Activated CD8-positive, alpha-beta T cell treated with anti-CD3 and anti-CD28 coated beads, Interleukin-2, amount 10 ng/mL, durations not matched to agents 7 days and 5 days (primary cell): ENCODE data around the gene ERVFRD-1. TPM values are rescaled to one million over a fixed set of nuclear protein-coding genes. Genes with fewer than 3 reads are reported as not detected.

Experiments
- ATAC-seq: fragments of 150-1000 bp; cut with Tn5 transposase; one replicate; pipeline ENCODE4 v1.10.0; 2021; ENCODE audit warnings: moderate library complexity
- CTCF ChIA-PET: fragments of 350-600 bp; sonication (Branson Sonifier 250); formaldehyde crosslinking; loops from one replicate; lab custom pipeline; 2021; ENCODE audit warnings: antibody characterized with exemption; lab: Charles Lee
- POLR2A ChIA-PET: fragments of 350-600 bp; sonication (Branson Sonifier 250); formaldehyde crosslinking; loops from one replicate; lab custom pipeline; 2021; ENCODE audit warnings: antibody characterized with exemption; lab: Charles Lee
- DNase-seq: peaks from one replicate; pipeline ENCODE4 v3.0.0-alpha.2; 2020
- H3K27ac Mint-ChIP-seq: one replicate; pipeline ENCODE4 v1.8.0; 2021; ENCODE audit warnings: mild to moderate bottlenecking, mixed read lengths
- H3K27me3 Mint-ChIP-seq: one replicate; pipeline ENCODE4 v1.8.0; 2021; ENCODE audit warnings: low read depth, mixed read lengths
- H3K36me3 Mint-ChIP-seq: one replicate; pipeline ENCODE4 v1.8.0; 2021; ENCODE audit warnings: low read depth, mixed read lengths
- H3K4me1 Mint-ChIP-seq: one replicate; pipeline ENCODE4 v1.8.0; 2021; ENCODE audit warnings: low read depth, mixed read lengths
- H3K4me3 Mint-ChIP-seq: one replicate; pipeline ENCODE4 v1.8.0; 2021; ENCODE audit warnings: mild to moderate bottlenecking, mixed read lengths
- H3K9me3 Mint-ChIP-seq: one replicate; pipeline ENCODE4 v1.8.0; 2022; ENCODE audit warnings: mixed read lengths; ENCODE audit not compliant: insufficient read depth
- total RNA-seq, 2 experiments: library from RNA; stranded (reverse); gene quantifications; one replicate each; pipeline ENCODE4 v1.2.3, GENCODE V29; 2021

Gene ERVFRD-1
- total RNA-seq, 2 experiments from 2014 or later = not detected

DNA sequence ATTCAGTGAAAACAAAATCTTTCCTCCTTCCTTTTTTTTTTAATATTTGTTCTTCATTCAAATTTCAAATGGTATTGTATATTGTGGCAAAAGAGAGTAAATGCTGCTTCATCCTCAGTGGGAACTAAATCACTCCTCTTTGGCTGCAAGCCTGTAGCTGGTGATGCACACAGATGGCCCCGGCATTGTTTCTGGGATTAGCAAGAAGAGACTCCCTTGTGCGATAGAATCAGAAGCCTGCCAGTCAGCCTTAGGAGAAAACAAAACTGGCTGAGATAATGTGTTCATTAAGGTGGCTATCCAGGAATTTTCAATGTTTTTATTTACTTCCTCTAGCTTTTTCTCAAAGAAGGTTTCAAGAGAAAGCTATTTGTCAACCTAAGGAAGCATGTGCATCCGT lies 46.7 kb downstream of the ERVFRD-1 start:
- Mint-ChIP-seq H3K27me3 (peaks cover 11% of the 10 kb centered on the region), H3K36me3 (no peaks in the 10 kb centered on the region), H3K4me1 (no peaks in the 10 kb centered on the region), H3K9me3 (no peaks in the 10 kb centered on the region), H3K27ac (no peak overlapping the region), H3K4me3 (no peak overlapping the region)
- ChIA-PET POLR2A (no interaction called here), CTCF (interaction anchor here (1.1 to 1.9 kb wide), 4 partner anchors 10 to 110 kb away, joined by 3 to 7 read pairs (median 4); no protein-coding TSS in a partner anchor)
- ATAC-seq (no peak), DNase-seq (no peak)

DNA sequence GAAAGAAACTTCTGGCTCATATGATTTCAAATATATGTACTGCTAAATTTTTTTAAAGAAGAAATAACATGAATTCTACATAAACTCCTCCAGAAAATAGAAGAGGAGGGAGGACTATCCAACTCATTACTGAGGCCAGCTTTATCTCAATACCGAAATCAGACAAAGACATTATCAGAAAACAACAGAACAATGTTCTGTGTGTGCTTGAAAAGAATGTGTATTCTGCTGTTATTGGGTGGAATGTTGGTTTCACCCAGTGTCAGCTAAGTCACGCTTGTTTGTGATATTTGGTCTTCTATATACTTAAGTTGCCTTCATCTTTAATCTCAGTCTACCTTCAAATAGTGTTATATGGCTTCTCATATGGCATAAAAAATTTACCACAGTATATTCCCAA lies 48.8 kb downstream of the ERVFRD-1 start:
- Mint-ChIP-seq H3K36me3 (no peaks in the 10 kb centered on the region), H3K27me3 (peaks cover 6% of the 10 kb centered on the region), H3K9me3 (no peaks in the 10 kb centered on the region), H3K27ac (no peak overlapping the region), H3K4me3 (no peak overlapping the region), H3K4me1 (no peaks in the 10 kb centered on the region)
- ATAC-seq = no peak
- ChIA-PET POLR2A (no interaction called here), CTCF (no interaction called here)
- DNase-seq = no peak

DNA sequence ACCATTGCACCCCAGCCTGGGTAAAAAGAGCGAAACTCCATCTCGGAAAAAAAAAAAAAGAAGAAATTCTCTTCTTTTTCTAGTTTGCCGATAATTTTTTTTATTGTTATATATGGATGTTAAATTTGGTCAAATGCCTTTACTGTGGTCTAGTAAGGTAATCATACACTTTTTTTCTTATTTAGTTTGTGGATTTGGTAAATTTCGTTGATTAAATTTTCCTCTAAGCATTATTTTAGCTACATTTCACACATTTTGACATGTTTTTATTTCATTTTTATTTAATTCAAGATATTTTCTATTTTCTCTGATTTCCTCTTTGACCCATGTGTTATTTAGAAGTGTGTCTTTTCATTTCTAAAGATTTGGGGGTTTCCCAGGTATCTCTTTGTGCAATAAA lies 49.4 kb downstream of the ERVFRD-1 start:
- ATAC-seq = no peak
- Mint-ChIP-seq H3K27me3 (peaks cover 4% of the 10 kb centered on the region), H3K4me3 (no peak overlapping the region)

DNA sequence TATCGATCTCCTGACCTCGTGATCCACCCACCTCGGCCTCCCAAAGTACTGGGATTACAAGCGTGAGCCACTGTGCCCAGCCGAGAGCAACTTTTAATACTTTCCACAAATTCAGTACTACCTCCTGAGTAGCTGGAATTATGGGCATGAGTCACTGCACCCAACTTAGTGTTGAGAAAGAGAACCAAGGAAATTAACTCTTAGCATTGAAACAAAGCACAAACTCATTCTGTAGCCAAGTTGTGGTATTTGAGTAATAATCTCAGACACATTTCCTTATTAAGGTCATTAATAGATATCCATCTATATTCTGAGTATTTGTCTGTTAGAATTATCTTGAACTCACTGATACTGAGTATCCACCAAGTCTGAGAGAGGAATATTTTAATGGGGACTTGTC lies 53.1 kb downstream of the ERVFRD-1 start:
- Mint-ChIP-seq H3K4me3 (no peak overlapping the region), H3K4me1 (no peaks in the 10 kb centered on the region), H3K36me3 (no peaks in the 10 kb centered on the region), H3K9me3 (no peaks in the 10 kb centered on the region), H3K27me3 (peaks cover 8% of the 10 kb centered on the region), H3K27ac (no peak overlapping the region)
- CTCF ChIA-PET = interaction anchor here (0.6 kb wide), 1 partner anchor 441 kb away, joined by 3 read pairs; no protein-coding TSS in a partner anchor
- no peak for DNase-seq
- POLR2A ChIA-PET = no interaction called here
- ATAC-seq = no peak

More for the DNA sequence above, 49.4 kb downstream of the ERVFRD-1 start:
- CTCF ChIA-PET = no interaction called here
- Mint-ChIP-seq H3K4me1 (no peaks in the 10 kb centered on the region), H3K27ac (no peak overlapping the region), H3K36me3 (no peaks in the 10 kb centered on the region), H3K9me3 (no peaks in the 10 kb centered on the region)
- DNase-seq = no peak
- POLR2A ChIA-PET = no interaction called here

DNA sequence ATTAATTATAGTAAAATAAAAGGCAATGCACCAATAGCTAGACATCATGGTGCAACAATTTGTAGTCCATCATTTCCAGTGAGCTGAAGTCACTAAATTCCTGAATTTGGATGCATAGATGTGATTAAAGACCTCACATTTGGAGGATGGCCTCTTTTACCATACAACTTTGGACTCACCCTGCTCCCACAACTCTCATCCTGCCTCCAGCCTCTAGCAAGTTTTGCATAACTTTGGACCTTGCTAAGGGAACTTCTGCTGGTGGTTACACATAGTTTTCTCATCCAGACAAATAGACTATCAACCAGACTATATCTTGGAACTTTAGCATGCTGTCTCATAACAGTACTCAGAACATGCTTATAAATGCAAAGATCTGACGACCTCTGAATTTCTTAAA lies 54.7 kb downstream of the ERVFRD-1 start:
- Mint-ChIP-seq H3K9me3 (no peaks in the 10 kb centered on the region), H3K27ac (no peak overlapping the region), H3K36me3 (no peaks in the 10 kb centered on the region), H3K27me3 (peaks cover 10% of the 10 kb centered on the region), H3K4me3 (no peak overlapping the region), H3K4me1 (no peaks in the 10 kb centered on the region)
- no peak for DNase-seq
- ChIA-PET POLR2A (no interaction called here), CTCF (interaction anchor here (1.1 to 2.0 kb wide), 2 partner anchors 12 to 439 kb away, joined by 3 to 9 read pairs; no protein-coding TSS in a partner anchor)
- ATAC-seq = no peak

DNA sequence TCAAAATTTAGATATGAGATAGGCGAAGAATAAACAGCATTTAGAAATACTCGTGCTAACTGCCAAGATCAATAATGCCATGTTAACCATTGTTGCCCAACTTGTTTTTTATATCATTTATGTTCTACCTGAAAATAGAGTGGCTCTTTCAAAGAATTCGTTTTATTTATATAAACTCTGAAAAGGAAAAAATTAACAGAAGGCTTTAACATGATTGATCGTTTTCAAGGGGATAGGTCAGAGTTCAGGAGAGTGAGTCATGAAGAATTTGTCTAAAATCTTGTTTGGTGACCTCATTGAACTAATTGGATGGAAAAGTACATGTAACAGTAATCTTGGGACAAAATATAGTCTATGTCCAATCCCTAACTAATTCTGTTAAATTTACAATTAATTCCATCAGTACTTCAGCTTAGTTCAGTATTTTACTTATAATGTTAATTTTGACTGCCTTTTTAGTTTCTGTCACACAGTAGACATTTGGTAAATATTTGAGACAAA lies 56.3 kb downstream of the ERVFRD-1 start:
- Mint-ChIP-seq H3K27me3 (peaks cover 19% of the 10 kb centered on the region), H3K4me3 (no peak overlapping the region), H3K9me3 (no peaks in the 10 kb centered on the region), H3K4me1 (no peaks in the 10 kb centered on the region), H3K36me3 (no peaks in the 10 kb centered on the region), H3K27ac (no peak overlapping the region)
- ChIA-PET POLR2A (no interaction called here), CTCF (interaction anchor here (1.2 to 1.8 kb wide), 2 partner anchors 14 to 101 kb away, joined by 4 to 8 read pairs; no protein-coding TSS in a partner anchor)
- DNase-seq = no peak
- ATAC-seq = no peak

DNA sequence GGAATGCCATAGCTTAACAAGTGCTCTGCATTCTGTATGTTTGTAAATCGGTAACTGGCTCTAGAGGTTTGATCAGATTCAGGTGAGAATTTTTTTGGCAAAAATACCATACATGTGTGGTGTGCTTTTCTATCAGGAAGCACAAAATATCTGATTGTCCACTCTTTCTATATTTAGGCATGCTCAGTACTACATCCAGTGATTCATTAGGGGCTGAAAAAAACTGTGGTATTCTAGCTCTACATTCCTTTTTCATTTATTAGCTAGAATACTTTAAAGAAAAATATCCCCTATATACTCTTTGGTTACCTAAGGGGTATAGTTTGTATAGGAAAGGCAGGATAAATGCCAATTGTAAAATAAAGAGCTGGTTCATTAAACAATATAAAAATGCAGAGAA lies 56.8 kb downstream of the ERVFRD-1 start:
- H3K27ac Mint-ChIP-seq = no peak overlapping the region
- POLR2A ChIA-PET = no interaction called here
- H3K9me3 Mint-ChIP-seq = no peaks in the 10 kb centered on the region
- peaks cover 20% of the 10 kb centered on the region for H3K27me3 Mint-ChIP-seq
- H3K36me3 Mint-ChIP-seq = no peaks in the 10 kb centered on the region
- DNase-seq = no peak
- H3K4me1 Mint-ChIP-seq = no peaks in the 10 kb centered on the region
- no peak for ATAC-seq
- CTCF ChIA-PET = interaction anchor here (1.2 to 1.8 kb wide), 2 partner anchors 15 to 100 kb away, joined by 4 to 8 read pairs; no protein-coding TSS in a partner anchor
- H3K4me3 Mint-ChIP-seq = no peak overlapping the region

DNA sequence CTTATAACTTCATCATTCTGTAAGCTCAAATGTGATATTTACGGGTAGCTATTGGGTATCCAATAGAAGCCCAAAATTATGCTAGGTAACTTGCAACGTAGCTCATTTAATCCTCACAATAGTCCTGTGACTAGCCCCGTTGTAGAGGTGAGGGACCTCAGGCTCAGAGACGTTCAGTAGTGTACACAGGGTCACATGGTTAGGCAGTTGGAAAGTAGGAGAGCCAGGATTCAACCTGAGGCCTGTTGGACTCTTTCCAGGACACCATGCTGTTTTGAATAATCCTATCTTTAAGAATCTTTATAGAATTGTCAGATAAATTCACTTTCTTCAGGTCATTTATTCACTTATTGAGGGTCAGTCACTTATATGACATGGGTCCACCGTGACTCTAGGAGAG lies 58.2 kb downstream of the ERVFRD-1 start:
- CTCF ChIA-PET = no interaction called here
- H3K27ac Mint-ChIP-seq = no peak overlapping the region
- POLR2A ChIA-PET = no interaction called here
- no peaks in the 10 kb centered on the region for H3K36me3 Mint-ChIP-seq
- H3K4me1 Mint-ChIP-seq = no peaks in the 10 kb centered on the region
- no peak overlapping the region for H3K4me3 Mint-ChIP-seq
- DNase-seq (no peak), ATAC-seq (no peak)
- peaks cover 31% of the 10 kb centered on the region for H3K27me3 Mint-ChIP-seq
- H3K9me3 Mint-ChIP-seq = no peaks in the 10 kb centered on the region

Other genes with a start within 250 kb of the ERVFRD-1 start
- not detected for gene GCM2, start 229.7 kb downstream of the ERVFRD-1 start, total RNA-seq
- gene SYCP2L, start 224.7 kb downstream of the ERVFRD-1 start, total RNA-seq = under 1 TPM in 1 of 2 experiments, not detected in 1; 0.13 TPM
- gene ELOVL2, start 67.4 kb downstream of the ERVFRD-1 start, total RNA-seq = not detected
- 10 to 100 TPM in 1 of 2 experiments, 1 to 10 TPM in 1; 9.5 to 10.1 TPM for gene SMIM13, start 17.9 kb downstream of the ERVFRD-1 start, total RNA-seq
- gene NEDD9, start 120.9 kb upstream of the ERVFRD-1 start, total RNA-seq = 10 to 100 TPM; 64.9 to 69.5 TPM